Measurements from ENCODE around the gene CHSY1. TPM values are rescaled to one million over a fixed set of nuclear protein-coding genes. Genes with fewer than 3 reads are reported as not detected.

The CHSY1 gene
- total RNA-seq, 2 donors from 2014 or later: 47.4 to 114 TPM

DNA sequence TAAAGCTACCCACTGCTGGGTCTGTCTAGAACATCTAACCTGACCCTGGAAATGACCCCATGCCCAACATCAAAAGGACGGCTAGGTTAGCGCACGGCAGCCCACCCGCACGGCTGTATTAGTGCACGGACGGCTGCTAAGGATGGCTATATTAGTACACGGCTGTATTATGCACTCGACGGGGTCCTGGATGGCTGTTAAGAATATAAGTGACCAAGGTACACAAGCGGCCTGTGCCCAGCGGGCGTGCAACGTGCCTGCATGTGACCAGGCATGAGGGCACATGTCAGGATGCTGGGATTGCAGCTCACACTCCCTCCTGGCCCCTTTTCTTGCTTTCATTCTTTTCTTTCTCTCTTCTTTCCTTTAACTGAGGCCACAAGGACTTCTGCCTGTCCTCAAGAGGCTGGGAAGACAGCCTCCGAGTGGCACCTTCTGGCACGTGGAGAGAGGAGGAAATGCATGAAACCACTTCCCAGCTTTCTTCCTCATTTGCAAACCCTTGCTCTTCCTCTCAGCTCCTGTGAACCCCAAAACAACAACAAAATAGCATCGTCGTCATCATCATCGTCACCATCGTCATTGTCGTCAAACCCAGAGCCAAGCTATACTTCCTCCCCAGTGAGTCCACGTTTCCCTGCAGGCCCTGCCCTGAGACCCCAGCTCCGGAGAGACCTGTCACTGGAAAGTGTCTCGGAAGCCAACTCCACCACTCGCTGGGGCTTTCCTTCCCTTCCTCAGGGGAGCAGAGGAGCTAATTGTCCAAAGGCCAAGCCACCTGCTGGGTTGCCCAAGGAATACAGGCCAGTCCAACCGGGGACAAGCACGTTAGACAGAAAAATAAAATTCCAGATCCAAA, 101.8 kb downstream of the CHSY1 start:
- Mint-ChIP-seq H3K36me3 (ENCODE audit: low read depth) (no peaks in the 10 kb centered on the region), H3K27ac (no peak overlapping the region), H3K9me3 (no peaks in the 10 kb centered on the region), H3K4me3 (no peak overlapping the region), H3K27me3 (no peaks in the 10 kb centered on the region), H3K4me1 (peaks cover 10% of the 10 kb centered on the region)
- no peak for ATAC-seq (replicated peaks)

DNA sequence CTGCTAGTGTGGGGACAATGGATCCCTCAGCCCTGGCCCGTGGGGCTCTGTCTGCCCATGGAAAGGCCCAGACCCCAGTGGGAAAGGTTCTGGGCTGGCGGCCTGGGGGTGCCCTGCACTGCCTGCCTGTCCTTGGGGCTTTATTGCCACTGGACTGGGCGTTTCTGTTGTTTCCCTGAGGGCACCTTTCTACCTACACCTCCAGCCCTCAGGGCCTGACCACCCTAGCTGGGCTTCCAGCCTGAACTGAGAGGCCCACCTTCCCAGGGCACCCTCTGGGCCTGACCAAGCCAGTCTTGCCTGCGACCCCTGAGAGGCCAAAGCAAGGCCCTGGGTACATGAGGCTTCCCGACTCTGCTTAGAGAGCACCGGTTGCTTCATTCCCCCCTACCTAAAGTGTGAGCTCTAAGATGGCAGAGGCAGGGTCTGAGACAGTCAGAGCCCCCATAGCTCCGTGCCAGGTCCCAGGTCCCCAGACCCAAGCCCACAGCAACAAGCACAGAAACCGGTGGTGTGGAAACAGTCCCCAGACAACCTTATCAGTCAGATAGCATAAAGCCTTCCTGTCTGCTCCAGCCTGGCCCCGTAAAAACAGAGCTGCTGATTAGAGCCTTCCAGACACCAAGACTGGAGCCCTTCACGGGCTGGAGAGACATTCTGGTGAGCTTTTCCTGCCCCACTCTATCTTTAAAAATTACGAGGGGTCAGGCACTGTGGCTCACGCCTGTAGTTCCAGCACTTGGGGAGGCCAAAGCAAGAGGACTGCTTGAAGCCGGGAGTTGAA, 102.8 kb downstream of the CHSY1 start:
- H3K36me3 Mint-ChIP-seq (ENCODE audit: low read depth): no peaks in the 10 kb centered on the region
- no peaks in the 10 kb centered on the region for H3K27me3 Mint-ChIP-seq
- no peaks in the 10 kb centered on the region for H3K9me3 Mint-ChIP-seq
- peaks cover 10% of the 10 kb centered on the region for H3K4me1 Mint-ChIP-seq
- ATAC-seq (replicated peaks): no peak
- no peak overlapping the region for H3K4me3 Mint-ChIP-seq
- no peak overlapping the region for H3K27ac Mint-ChIP-seq

DNA sequence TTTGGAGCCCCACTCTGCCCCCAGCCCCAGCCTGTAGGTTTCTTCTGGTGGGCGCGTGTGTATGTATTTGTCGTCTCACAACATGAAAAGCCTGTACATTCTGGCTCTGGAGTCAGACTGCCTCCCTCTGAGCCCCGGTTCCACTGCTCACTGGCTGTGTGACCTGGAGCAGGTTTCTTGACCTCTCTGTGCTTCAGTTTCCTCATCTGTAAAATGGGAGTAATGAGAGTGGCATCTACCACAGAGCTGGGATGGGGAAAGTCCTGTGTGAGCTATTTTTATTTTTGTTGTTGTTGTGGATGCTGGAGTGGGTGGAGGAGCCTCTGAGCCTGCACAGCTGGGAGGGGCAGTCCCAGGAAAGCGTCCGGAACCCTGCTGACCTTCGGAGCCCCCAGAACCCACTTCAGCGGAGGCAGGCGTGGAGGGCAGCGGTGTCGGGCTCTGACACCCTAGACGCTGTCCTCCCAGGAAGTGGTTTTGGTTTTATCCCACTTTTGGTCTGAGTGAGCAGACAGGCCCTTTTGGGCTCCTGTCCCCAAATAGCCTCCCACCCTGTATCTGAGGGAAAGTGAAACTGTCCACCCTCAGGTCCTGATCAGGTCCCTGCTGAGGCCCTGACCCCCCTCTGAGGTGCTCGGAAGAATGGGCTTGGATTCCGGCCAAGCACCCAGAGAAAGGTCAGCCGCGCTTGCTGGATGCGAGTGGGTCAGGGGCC, 103.5 kb downstream of the CHSY1 start:
- Mint-ChIP-seq H3K9me3 (no peaks in the 10 kb centered on the region), H3K36me3 (ENCODE audit: low read depth) (no peaks in the 10 kb centered on the region), H3K27me3 (no peaks in the 10 kb centered on the region), H3K4me3 (no peak overlapping the region), H3K27ac (peak overlapping the region; percentile 29), H3K4me1 (peaks cover 4% of the 10 kb centered on the region)
- peak; percentile 79 for ATAC-seq (replicated peaks)

DNA sequence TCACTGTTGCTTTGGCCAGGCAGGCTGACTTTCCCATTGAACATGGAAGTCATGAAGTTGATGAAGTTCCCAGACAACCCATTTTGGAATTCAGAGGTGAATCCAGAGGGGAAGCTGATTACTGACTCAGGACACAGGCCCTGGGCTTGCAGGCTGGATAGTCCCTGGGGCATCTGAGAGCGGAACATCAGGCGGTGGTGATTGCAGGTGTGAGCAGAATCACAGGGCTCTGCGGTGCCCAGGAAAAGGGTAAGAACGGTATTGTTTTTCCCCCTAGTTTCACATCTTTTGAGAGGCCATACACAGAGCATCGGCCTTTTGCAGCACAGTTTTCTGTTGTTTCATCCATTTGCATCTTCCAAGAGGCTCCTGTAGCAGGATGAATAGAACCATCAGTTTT, 104.7 kb downstream of the CHSY1 start:
- Mint-ChIP-seq H3K27me3 (no peaks in the 10 kb centered on the region), H3K27ac (no peak overlapping the region), H3K36me3 (ENCODE audit: low read depth) (no peaks in the 10 kb centered on the region), H3K9me3 (no peaks in the 10 kb centered on the region), H3K4me1 (peaks cover 4% of the 10 kb centered on the region), H3K4me3 (no peak overlapping the region)
- ATAC-seq (replicated peaks): no peak

DNA sequence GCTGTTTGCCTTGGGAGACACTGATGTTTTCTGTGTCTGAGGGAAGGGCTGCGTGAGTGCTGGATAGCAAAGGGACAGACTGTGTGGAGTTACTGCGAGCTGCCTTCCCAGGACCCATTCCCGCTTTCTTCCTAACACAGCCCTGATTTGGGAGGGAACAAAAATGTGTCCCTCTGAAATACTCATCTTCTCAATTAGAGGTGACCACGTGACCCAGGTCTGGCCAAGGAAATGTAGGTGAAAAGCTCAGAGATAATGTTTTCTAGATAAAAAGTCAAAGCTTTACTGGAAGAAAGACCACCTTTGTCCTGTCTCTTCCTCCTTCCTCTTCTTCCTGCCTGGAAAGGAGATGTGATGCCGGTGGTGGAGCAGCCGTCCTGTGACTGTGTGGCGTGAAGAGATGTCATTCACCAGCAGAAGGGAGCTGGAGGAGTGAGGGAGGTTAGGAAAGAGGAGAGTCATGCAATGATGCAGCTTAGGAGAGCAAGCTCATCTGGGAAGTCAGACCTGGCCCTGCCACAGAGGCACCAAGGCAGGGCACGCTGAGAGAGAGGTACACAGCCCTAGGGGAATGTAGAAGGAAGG, 105.6 kb downstream of the CHSY1 start:
- H3K4me1 Mint-ChIP-seq: peaks cover 2% of the 10 kb centered on the region
- H3K4me3 Mint-ChIP-seq: no peak overlapping the region
- no peaks in the 10 kb centered on the region for H3K36me3 Mint-ChIP-seq (ENCODE audit: low read depth)
- no peak overlapping the region for H3K27ac Mint-ChIP-seq
- no peaks in the 10 kb centered on the region for H3K27me3 Mint-ChIP-seq
- ATAC-seq (replicated peaks): no peak
- no peaks in the 10 kb centered on the region for H3K9me3 Mint-ChIP-seq

DNA sequence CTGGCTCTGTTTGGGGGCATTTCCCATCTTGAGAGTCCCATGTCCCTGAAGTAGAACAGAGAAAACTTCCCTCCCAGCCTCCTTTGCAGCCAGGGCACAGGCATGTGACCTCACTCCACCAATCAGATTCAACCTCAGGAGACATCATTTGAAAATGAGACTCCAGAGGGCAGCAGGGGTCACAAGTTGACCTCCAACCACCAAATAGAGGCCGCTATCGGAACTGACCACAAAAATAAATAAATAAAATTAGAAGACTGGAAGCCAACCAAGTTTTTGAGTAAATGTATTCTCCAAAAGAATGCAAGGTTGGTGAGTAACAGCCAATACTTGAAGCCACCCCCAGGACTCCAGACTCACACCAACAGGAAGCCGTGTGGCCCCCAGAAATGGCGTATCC, 106.5 kb downstream of the CHSY1 start:
- H3K36me3 Mint-ChIP-seq (ENCODE audit: low read depth): no peaks in the 10 kb centered on the region
- no peaks in the 10 kb centered on the region for H3K4me1 Mint-ChIP-seq
- no peaks in the 10 kb centered on the region for H3K9me3 Mint-ChIP-seq
- no peak overlapping the region for H3K27ac Mint-ChIP-seq
- ATAC-seq (replicated peaks): no peak
- H3K4me3 Mint-ChIP-seq: no peak overlapping the region
- H3K27me3 Mint-ChIP-seq: no peaks in the 10 kb centered on the region

DNA sequence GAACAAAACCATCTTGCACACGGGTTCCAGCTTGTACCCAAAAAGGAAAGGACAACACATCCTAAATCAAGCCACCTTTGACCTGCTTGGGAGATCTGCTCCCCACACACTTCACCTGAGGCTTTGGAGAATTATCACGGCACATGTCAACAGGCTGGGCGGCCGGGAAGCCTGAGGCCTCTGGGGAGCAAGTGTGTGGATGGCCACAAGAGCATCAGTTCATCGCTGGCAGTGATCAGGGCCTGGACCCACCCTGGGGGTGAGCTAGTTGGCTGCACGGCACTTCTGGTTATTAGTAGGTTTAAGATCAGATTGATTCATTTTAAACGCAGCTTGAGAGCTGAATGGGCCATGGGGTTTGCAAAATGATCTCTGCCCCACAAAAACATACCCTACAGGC, 108.5 kb downstream of the CHSY1 start:
- Mint-ChIP-seq H3K4me3 (no peak overlapping the region), H3K27me3 (no peaks in the 10 kb centered on the region), H3K27ac (no peak overlapping the region), H3K36me3 (ENCODE audit: low read depth) (no peaks in the 10 kb centered on the region), H3K4me1 (peaks cover 3% of the 10 kb centered on the region), H3K9me3 (no peaks in the 10 kb centered on the region)
- no peak for ATAC-seq (replicated peaks)

DNA sequence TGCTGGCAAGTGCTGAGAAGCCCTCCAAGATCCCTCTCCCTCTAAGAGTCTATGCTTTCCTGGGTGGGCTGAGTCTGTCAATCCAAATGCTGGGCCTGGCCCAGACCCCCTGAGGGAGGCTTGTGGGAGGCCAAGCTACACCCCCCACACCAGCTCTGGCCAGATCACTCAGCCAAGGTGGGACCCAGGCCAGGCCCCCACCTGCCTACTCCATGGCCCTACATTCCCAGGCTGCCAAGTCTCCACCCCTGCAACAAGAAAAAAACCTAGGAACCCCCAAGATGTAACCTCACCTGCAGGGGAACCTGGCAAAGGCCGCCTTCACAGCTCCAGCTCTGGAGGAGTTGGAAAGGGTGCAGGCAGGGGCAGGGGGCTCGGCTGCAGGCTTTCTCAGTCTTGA, 109.1 kb downstream of the CHSY1 start:
- no peaks in the 10 kb centered on the region for H3K9me3 Mint-ChIP-seq
- no peak overlapping the region for H3K4me3 Mint-ChIP-seq
- ATAC-seq (replicated peaks): no peak
- no peaks in the 10 kb centered on the region for H3K27me3 Mint-ChIP-seq
- no peaks in the 10 kb centered on the region for H3K36me3 Mint-ChIP-seq (ENCODE audit: low read depth)
- no peak overlapping the region for H3K27ac Mint-ChIP-seq
- peaks cover 4% of the 10 kb centered on the region for H3K4me1 Mint-ChIP-seq

DNA sequence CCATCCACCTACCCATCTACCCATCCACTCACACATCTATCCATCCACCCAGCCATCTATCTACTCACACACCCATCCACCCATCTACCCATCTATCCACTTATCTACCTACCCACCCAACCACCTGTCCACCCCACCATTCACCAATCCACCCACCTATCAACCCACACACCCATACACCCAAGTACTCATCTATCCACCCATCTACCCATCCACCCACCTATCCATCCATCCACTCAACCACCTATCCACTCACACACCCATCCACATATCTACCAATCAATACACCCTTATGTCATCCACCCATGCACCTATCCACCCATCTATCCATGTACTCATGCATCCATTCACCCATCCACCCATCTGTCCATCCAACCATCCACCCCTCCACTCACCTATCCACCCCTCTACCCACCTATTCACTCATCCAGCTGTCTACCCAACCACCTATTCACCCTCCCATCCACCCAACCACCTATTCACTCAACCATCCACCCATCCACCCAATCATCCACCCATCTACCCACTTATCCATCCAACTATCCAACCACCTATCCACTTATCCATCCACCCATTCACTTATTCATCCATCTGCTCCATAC, 109.8 kb downstream of the CHSY1 start:
- no peaks in the 10 kb centered on the region for H3K36me3 Mint-ChIP-seq (ENCODE audit: low read depth)
- no peak overlapping the region for H3K4me3 Mint-ChIP-seq
- no peak overlapping the region for H3K27ac Mint-ChIP-seq
- H3K4me1 Mint-ChIP-seq: peaks cover 11% of the 10 kb centered on the region
- ATAC-seq (replicated peaks): no peak
- no peaks in the 10 kb centered on the region for H3K9me3 Mint-ChIP-seq
- H3K27me3 Mint-ChIP-seq: no peaks in the 10 kb centered on the region

DNA sequence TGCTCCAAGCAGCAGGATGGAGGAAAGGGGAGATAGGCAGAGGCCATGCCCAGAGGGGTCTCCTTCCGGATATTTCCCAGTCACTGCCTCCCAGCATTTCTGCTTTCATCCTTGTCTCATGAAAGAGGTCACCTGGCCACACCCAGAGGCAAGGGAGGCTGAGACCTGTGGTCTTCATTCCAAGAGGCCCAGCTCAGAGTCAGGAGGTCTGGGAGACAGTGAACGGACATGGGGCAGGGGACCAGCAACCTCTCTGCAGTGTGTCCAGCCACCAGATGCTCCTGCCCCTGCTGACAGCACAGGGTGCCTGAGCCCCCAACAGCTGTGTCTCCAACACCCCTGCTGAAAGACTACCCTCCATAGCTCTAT, 111.2 kb downstream of the CHSY1 start:
- Mint-ChIP-seq H3K27ac (no peak overlapping the region), H3K9me3 (no peaks in the 10 kb centered on the region), H3K4me1 (peaks cover 20% of the 10 kb centered on the region), H3K4me3 (no peak overlapping the region), H3K27me3 (no peaks in the 10 kb centered on the region), H3K36me3 (ENCODE audit: low read depth) (no peaks in the 10 kb centered on the region)
- ATAC-seq (replicated peaks): no peak

DNA sequence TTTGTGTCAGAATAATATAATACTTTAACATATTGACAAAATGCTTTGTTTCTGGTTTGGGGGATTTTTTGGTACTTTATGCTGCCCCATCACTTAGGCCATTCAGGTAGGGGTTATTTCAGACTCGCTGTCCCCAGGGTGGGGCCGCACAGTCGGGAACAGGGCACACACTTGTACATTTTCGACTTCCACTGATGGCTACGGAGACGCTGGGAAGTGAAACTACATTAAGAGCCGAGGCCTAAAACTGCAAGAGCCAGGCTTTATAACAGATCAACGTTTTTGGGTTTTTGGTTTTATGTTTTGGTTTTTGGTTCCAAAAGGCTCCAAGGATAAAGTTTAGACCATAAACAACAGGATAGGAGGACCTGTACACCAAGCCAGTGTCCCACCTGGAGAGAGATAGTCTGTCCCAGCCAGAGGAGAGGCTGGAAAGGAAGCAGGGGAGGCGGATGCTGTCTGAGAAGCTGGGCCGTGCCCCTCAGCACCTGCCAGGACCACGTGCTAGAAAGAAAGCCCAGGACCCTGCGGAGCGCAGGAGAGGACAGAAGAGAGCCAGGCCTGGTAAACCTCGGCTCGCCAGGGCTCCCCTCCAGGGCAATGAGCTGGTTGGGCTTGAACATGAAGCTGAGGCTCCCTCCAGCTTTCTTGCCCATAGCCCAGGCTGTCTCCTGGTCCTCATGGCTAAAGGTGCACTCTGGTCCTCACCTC, 111.7 kb downstream of the CHSY1 start:
- H3K4me3 Mint-ChIP-seq: no peak overlapping the region
- H3K36me3 Mint-ChIP-seq (ENCODE audit: low read depth): no peaks in the 10 kb centered on the region
- no peak overlapping the region for H3K27ac Mint-ChIP-seq
- H3K9me3 Mint-ChIP-seq: no peaks in the 10 kb centered on the region
- no peaks in the 10 kb centered on the region for H3K27me3 Mint-ChIP-seq
- H3K4me1 Mint-ChIP-seq: peaks cover 24% of the 10 kb centered on the region
- no peak for ATAC-seq (replicated peaks)

DNA sequence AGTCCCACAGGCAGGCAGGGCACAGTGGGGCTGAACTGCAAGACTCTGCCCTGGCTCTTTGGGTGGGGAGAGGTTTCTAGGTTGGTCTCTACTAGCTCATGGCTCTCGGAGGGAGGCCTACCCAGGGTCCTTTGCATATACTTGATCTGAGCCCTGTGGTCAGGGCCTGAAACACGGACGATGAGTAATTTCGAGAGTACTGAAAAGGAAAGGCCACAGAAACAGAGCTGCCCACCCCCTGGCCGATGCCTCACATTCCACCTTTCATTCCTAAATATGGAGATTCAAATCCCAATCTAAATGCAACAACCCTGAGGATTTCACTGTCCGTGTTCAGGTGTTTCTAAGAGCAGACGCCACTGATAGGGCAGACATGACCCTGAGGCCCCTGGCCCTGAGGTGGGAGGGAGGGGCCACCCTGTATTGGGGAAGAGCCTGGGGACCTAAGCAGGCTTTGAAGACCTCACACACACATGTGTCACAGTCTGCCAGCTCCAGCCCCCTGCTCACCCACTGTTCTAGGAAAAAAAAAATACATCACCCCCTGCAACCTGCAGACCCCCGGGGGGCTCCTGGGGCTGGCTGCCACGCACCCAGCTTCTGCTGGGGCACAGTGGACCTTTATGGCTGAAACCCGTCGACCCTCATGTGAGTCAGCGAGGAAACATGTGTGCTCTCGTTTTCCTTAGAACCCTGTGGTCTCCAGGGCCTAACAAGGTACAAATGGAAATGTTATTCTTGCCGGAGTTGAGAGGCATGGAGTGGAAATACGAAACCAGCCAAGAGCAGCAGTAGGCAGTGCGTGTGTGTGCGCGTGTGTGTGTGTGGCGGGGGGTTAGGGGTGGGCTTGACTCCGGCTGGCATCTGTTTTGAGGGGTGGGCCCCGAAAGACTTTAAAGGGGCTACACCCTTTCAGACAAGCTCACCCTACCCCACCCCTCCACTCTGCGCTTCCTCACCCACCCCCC, 112.7 kb downstream of the CHSY1 start:
- H3K4me1 Mint-ChIP-seq: peaks cover 24% of the 10 kb centered on the region
- H3K9me3 Mint-ChIP-seq: no peaks in the 10 kb centered on the region
- no peaks in the 10 kb centered on the region for H3K36me3 Mint-ChIP-seq (ENCODE audit: low read depth)
- H3K4me3 Mint-ChIP-seq: no peak overlapping the region
- no peaks in the 10 kb centered on the region for H3K27me3 Mint-ChIP-seq
- H3K27ac Mint-ChIP-seq: no peak overlapping the region
- ATAC-seq (replicated peaks): no peak
